GM18867 (cell line): ENCODE results near the gene HYKK.
"Not testable (repeated sequence)": the region's sequence is repeated elsewhere in the genome, so short reads cannot be mapped to it uniquely, and the experiment has no call there.

Source experiments
- ATAC-seq: cut with Tn5 transposase; IDR thresholded peaks from one replicate; pipeline ENCODE4 v1.9.1; 2021; ENCODE audit warnings: mild to moderate bottlenecking, moderate library complexity; ENCODE audit not compliant: unreplicated experiment

The HYKK gene, protein sequence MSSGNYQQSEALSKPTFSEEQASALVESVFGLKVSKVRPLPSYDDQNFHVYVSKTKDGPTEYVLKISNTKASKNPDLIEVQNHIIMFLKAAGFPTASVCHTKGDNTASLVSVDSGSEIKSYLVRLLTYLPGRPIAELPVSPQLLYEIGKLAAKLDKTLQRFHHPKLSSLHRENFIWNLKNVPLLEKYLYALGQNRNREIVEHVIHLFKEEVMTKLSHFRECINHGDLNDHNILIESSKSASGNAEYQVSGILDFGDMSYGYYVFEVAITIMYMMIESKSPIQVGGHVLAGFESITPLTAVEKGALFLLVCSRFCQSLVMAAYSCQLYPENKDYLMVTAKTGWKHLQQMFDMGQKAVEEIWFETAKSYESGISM

DNA sequence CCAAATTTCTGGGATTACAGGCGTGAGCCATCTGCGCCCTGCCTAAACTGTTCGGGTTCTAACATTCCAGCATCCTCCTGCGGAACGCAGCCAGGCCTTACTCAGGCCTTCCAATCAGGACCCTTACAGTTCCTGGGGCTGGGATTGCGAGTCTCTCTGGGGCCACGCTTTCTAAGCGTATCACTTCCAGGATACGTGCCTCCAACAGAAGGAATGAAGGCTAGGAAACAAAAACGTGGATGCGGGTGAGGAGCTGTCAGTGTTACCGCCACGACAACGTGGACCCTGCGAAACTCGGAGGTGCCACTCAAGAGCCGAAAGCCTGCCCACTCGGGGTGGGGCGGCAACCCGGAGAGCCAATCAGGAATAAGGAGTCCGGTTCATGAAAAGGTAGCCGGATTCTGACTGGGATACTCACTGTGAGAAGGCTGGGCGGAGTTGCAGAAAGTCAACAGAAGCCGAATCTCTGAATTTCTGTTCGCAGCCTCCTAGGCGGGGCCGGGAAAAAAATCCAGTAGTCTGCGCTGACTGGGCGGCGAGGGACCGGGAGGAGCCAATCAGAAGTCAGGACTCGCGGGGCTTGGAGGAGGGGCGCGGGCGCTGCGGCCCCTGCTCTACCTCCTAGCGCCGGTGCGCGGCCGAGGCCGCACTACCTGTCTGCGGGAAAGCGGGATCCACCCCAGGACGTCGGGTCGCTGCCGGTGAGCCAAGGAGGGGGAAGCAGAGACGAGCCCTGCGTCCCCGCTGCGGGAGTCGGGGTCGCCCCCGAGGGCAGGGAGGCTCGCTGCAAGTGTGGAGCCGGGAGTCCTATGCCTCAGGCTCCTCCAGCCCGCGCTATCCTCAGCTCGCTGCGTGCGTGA, at the start of gene HYKK:
HYKK (plus strand) TSS at position 607 of the 860 bp plus-strand sequence. CDS start 5,512 bp downstream, outside the sequence.
- ATAC-seq = peak; percentile 78

DNA sequence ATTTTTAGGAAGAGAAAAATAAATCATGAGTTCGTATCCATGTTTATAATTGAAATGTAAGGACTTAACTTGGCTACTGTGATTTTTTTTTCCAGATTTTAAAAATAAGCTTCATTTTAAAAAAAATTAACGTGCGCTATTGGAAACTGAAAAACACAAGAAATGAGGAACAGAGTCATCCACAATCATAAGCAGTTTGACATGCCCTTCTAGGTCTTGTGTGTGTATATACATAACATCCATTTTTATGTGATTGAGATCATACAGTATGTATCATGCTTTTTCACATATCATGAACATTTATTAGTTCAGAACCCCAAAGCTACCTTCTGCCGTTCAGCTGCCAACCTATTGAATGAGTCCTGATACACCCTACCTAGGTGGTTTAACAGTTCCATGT, 46.6 kb upstream of the HYKK start:
- ATAC-seq = no peak

DNA sequence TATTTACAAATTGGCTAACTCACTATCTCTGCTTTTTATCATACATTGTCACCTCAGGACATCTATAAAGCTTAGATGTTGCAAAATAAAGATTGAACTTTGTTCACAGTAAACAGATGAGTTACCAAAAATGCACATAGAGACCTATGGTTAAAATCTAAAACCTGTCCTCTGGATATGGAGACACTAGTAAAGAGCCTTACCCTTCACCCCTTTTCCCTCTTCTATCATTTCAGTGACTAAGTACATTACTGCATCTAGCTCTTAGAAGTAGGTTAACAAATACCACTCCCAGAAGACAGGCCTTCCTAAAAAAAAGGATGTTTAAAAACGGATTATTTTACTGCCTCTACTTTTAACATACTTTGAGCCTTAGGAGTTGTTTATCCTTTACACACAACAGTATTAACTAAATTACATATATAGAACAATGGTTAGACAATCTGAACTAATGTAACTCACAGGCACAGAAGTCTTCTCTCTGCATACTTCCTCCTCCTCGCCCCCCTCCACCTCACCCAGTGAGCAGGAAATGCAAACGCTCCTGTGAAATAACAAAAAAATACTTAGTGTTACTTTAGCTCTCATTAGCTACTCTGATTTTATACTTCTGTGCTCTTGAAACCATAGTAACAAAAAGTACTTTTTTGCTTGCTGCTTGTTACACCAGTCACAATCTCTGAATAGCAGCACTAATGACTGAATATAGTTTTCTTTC, 46.0 kb upstream of the HYKK start:
- ATAC-seq = no peak

DNA sequence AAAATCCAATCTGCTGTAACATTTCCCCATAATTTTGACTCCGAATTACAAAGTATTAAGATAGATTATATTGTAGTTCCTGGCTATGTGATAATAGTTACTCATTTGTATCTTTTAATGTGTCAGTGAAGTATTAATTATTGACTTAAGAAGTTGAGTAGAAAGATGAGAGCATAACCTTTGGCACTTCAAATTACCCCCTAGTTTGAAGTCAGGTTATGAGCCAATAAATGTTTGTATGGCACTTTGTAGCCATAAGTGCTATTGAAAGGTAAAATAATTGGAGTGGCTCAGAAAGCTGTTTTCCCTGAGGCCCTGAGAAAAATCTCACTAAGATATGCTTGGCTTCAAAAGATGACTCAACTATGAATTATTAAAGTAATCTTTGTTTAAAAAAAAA, 38.3 kb upstream of the HYKK start:
- ATAC-seq = no peak

DNA sequence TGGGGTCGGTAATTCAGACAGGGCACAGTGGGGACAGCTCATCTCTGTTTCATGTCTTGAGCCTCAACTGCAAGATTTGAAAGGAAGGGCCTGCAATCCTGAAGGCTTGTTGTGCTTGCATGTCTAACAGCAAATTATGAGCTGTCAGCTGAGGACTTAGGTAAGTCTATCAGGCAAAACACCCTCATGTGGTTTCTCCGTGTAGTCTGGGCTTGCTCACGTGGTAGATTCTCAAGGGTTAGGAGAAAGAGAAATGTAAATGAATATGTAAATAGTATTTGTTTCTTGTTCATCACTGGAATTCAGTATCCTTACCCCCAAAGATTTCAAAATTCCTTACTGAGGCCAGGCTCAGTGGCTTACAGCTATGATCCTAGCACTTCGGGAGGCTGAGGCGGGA, 30.1 kb upstream of the HYKK start:
- no peak for ATAC-seq

DNA sequence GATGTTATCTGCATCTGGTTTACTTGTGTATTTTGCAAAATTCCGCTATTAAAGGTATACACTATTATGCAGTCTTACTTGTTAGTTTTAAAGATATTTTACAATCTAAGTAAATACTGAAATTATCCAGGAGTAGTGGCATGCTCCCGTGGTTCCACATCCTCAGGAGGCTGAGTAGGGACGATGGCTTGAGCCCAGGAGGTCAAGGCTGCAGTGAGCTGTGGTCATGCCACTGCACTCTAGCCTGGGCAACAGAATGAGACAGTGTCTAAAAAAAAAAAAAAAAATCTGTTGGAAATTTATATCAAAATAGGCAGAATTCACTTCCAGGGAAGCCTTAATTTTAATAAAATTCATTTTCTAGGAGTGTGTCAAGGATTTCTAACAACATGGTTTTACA, 27.7 kb upstream of the HYKK start:
- no peak for ATAC-seq

DNA sequence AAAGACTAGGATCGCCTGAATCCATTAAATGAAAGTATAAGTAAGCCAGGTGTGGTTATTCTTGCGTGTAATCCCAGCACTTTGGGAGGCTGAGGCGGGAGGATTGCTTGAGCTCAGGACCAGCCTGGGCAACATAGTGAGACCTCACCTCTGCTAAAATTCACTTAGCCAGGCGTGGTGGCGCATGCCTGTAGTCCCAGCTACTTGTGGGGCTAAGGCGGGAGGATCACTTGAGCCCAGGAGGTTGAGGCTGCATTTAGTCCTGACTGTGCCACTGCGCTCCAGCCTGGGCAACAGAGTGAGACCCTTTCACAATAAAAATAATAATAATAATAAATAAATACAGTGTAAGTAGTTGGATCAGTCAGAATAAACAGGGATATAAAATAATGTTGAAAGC, 25.5 kb upstream of the HYKK start:
- ATAC-seq = no peak

DNA sequence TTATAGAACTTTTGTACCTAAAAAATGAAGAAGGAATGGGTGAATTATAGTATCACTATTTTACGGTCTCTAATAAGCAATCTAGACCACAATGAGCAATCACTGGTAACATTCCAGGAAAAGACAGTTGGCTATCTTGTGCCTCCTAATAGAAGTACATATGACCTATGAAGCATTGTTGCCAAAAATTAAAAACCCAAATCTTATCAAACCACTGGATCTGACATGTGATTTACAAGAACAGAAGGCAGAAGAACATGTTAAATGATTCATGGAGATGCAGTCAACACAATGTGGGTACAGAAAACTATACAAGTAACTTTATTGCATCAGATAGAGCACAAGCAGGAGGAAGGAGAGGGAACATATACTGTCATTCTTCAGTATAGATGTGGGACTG, 14.5 kb upstream of the HYKK start:
- ATAC-seq = no peak

DNA sequence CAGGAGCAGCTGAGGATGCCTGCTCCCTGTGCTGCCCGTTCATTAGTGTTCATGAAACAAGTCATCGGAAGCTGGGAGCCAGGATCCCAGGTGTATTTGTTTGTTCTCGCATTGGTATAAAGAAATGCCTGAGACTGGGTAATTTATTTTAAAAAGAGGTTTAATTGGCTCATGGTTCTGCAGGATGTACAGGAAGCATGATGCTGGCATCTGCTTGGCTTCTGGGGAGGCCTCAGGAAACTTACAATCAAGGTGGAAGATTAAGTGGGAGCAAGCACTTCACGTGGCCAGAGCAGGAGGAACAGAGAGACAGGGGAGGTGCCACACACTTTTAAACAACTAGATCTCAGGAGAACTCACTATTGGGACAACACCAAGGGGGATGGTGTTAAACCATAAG, 5.5 kb upstream of the HYKK start:
- no peak for ATAC-seq

DNA sequence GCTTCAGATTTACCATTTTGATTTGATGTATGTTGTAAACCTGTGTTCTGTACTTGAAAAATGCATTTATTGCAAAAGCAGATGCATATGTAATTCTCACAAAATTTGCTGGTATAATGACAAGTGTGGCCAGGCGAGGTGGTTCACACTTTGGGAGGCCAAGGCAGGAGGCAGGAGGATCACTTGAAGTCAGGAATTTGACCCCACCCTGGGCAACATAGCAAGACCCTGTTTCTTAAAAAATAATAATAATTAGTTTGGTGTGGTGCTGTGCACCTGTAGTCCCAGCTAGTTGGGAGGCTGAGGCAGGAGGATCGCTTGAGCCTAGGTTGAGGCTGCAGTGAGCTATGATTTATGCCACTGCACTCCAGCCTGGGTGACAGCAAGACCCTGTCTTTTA, 4.7 kb upstream of the HYKK start:
- ATAC-seq = no peak

DNA sequence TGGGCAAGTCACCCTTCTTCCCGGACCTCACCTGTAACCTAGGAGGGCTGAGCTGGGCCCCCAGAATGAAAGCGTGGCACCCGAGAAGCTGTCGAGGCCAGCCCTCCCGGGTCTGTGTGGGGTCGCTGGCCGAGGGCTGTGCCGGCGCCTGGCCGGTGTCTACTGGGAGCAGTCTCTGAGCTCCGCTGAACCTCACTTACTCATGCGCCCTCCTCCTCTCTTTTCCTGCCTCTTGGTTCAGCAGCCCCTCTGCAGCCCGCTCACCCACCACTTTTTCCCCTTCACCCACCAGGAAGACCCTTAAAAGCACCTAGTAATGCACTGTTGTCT, 419 bp downstream of the HYKK start:
- peak; percentile 19 for ATAC-seq

DNA sequence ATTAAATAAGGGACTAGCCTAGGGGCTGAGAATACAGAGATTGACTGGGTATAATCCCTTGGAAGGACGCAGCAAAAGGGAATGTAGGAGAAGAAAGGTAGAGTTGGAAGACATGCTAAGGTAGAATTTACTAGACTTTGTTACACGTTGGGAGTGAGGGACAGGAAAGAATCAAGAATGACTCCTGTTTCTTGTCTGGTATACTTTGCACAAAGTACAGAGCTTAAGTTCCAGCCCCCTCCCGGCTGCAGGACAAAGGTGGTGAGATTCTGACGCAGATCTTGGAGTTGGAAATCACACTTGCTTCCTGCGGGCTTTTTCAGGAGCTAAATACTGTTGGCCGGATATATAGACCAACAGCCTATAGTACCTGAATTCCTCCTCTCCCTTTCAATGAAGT, 895 bp downstream of the HYKK start:
- no peak for ATAC-seq

DNA sequence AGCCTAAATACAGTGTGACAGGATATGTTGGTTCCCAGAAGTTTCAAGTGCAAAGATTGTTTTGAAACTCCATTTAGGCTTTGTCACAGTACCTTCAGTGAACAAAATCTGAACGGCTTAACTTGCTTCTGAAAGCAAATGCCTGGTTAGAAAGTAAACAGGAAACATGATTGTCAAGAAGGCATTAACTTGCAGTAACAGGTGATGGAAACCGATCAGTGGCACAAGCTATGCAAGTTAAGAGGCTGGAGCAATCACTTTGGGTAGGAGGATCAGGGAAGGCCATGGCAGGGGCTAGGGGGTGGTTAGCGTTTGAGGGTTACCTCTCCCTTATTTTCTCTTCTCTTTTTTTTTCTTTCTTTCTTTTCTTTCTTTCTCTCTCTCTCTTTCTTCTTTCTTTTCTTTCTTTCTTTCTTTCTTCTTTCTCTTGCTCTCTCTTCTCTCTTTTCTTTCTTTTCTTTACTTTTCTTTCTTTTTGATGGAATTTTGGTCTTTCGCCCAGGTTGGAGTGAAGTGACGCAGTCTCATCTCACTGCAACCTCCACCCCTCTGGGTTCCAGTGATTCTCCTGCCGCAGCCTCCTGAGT, 2.4 kb downstream of the HYKK start:
- no peak for ATAC-seq

DNA sequence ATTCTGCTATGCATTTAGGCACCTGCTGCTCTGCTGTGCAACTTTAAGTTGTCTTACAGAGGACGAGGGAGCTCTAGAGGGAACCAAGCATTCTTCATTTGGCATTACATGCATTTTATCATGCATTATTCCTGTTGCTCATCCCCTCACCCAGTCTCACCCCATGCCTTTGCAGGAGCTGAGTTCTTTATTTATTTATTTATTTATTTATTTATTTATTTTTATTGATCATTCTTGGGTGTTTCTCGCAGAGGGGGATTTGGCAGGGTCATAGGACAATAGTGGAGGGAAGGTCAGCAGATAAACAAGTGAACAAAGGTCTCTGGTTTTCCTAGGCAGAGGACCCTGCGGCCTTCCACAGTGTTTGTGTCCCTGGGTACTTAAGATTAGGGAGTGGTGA, 12.7 kb downstream of the HYKK start:
- not testable (repeated sequence) for ATAC-seq

DNA sequence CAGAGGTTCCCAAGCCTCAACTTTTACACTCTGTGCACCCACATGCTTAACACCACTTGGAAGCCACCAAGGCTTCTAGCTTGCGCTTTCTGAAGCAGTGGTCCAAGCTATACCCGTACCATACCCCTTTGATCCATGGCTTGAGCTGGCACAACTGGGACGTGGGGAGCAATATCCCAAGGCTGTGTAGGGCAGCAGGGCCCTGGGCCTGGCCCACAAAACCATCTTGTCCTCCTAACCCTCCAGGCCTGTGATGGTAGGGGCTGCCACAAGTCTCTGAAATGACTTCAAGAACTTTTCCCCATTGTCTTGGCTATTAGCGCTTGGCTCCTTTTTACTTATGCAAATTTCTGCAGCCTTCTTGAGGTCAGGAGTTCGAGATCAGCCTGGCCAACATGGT, 16.9 kb downstream of the HYKK start:
- ATAC-seq = no peak

DNA sequence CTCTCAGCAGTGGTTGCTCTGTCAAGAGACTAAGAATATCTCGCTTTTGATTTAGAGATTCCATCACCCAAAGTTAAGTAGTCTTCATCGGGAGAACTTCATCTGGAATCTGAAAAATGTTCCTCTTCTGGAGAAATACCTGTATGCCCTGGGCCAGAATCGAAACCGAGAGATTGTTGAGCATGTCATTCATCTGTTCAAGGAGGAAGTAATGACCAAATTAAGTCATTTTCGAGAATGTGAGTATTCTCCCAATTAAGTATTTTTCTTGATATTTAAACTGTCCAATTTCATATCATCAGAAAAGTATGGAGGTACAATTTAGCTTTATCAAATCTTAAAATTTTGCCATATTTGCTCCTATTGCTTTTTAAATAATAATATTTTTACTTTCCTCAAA, 19.9 kb downstream of the HYKK start:
- no peak for ATAC-seq

DNA sequence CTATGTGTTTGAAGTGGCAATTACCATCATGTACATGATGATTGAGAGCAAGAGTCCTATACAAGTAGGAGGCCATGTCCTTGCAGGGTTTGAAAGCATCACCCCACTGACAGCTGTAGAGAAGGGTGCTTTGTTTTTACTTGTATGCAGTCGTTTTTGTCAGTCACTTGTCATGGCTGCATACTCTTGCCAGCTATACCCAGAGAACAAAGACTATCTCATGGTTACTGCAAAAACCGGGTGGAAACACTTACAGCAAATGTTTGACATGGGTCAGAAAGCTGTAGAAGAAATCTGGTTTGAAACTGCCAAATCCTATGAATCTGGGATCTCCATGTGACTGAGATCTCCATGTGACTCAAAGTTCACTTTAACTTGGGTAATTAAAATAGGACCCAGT, 26.0 kb downstream of the HYKK start:
- ATAC-seq = no peak

DNA sequence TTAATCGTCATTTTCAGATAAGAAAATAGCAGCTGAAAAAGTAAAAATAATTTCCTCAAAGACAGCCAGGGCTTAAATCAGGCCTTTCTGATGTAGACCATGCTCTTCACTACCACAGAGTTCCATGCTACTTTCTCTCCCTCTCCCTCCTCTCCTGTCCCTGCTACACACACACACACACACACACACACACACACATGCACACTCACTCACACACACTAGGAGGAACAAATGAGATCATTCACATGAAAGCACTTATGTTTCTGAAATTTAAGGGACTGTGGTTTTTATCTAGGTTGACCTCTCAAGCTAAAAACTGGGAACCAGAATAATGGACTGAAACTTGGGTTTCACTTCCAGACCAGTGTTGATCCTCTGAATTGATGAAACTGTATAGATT, 28.8 kb downstream of the HYKK start:
- ATAC-seq = no peak

DNA sequence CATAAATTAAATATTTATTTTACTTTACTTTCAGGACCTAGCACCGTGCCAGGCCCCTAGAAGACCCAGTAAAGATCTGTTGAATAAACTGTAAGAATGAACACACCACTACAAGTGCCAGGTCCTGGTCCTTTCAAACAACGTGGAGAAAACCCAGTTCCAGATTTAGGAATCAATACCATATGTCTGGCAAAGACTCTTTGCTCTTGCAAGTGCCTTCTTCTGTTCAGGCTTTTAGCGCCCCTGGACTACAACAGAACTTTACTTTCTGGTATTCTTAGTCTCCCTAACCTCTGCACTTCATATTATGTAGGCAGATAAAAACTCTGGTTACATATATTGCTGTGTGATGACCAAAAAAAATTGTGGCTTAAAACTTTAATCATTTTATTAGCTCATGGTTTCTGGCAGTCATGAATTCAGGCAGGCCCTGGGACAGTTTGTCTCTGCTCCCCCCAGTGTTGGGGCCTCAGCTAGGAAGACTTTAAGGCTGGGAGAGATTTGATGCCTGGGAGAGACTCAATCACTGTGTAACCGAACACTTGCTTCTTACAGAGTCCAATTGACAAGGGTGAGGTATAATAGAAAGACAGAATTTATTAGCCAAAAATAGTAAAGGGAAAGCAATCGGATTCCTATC, 30.0 kb downstream of the HYKK start:
- no peak for ATAC-seq

DNA sequence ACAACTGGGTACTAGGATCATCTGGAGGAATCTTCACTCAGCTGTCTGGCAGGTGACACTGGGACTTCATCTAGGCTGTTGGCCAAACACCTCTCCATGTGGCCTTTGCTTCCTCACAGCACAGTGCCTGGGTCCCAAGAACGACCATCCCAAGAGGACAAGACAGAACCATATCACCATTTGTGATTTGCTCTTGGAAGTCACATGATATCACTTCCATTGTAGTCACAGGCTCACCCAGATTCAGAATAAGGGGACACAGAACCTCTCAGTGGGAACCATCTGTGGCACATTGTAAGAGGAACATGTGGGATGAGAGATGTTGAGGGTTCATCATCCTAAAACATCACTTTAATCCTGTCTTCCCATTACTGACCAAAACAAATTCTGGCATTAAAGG, 31.0 kb downstream of the HYKK start:
- no peak for ATAC-seq
